ENCODE measurements around the gene B3GLCT. TPM values are rescaled to one million over a fixed set of nuclear protein-coding genes. Genes with fewer than 3 reads are reported as not detected.

Gene B3GLCT
- total and polyA plus RNA-seq, 2 experiments from 2014 or later = 2.2 to 4.4 TPM

DNA sequence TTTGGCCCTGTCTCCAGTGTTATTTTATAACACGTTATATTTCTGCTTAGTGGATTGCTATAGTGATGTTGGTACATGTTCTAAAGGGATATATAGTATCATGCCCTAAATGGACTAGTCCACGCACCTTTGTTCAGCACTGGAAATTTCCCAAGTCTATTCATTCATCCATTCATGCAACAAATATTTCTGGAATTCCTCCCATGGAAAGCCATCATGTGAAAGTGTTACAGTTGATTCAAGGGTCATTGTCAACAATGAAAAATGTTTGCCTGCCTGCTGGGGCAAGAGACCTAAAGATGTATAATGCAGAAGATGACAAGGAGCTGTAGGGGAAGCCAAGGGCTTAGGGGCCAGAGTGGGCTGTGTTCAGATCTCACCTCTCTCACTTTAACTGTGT lies 27.2 kb upstream of the B3GLCT start:
- no peak for TF ChIP-seq EZH2 (IDR thresholded peaks at IDR 0.05; ENCODE audit: low read depth, unreplicated experiment)
- TF ChIP-seq JUNB (IDR thresholded peaks at IDR 0.05; ENCODE audit: unreplicated experiment) = no peak
- no peak for TF ChIP-seq ZNF114 (CRISPR knock-in tag; IDR thresholded peaks at IDR 0.05)
- no peak for TF ChIP-seq ZNF331 (CRISPR knock-in tag; IDR thresholded peaks at IDR 0.05; ENCODE audit: low read depth)
- Mint-ChIP-seq H3K9me3 (peaks cover 3% of the 10 kb centered on the region; the same call in 1 of the 3 replicates), H3K36me3 (ENCODE audit: low read depth) (no peaks in the 10 kb centered on the region; the same call in 2 of the 3 replicates), H3K27ac (no peak overlapping the region), H3K4me1 (peaks cover 17% of the 10 kb centered on the region), H3K27me3 (ENCODE audit: insufficient read depth, low read depth, poor library complexity) (no peaks in the 10 kb centered on the region), H3K4me3 (no peak overlapping the region)
- ATAC-seq (no peak), DNase-seq (ENCODE audit: low spot score) (no peak)
- Histone ChIP-seq H3K4me1 (ENCODE audit: insufficient read depth) (no peaks in the 10 kb centered on the region), H3K4me2 (no peak overlapping the region), H3K27ac (ENCODE audit: low read depth) (no peak overlapping the region), H4K20me1 (replicated peaks; ENCODE audit: insufficient read depth) (no peaks in the 10 kb centered on the region), H3K36me3 (ENCODE audit: insufficient read depth) (no peaks in the 10 kb centered on the region), H3K79me2 (replicated peaks; ENCODE audit: insufficient read depth) (no peaks in the 10 kb centered on the region), H2AFZ (no peak overlapping the region), H3F3A (replicated peaks; ENCODE audit: low read depth) (no peaks in the 10 kb centered on the region), H3K9me2 (ENCODE audit: insufficient read depth) (no peaks in the 10 kb centered on the region; the same call in 1 of the 2 replicates), H3K4me3 (no peak overlapping the region), H3K27me3 (ENCODE audit: insufficient read depth) (no peaks in the 10 kb centered on the region)

DNA sequence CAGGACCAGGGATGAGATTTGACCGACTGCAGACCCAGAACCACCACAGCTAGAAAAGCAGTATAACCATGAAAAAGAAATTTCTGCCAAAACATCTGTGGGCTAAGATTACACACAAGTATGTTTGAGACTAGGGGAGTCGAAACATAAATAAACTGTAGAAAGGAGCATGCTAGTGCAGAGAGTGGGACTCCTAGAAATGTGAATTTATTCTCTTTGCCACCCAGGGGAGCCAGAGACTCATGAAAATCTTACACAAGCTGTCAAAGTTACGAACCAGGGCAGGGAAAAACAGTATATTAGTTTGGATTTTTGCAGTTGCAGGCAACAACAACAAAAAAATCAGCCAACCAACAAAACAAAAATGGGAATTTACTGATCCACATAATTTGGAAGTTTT lies 25.8 kb upstream of the B3GLCT start:
- no peak for ATAC-seq
- H3K36me3 Mint-ChIP-seq (ENCODE audit: low read depth) = no peaks in the 10 kb centered on the region; the same call in 2 of the 3 replicates
- TF ChIP-seq CREB1 (CRISPR knock-in tag; IDR thresholded peaks at IDR 0.05; ENCODE audit: low read depth) = no peak
- TF ChIP-seq, protein P1, sequence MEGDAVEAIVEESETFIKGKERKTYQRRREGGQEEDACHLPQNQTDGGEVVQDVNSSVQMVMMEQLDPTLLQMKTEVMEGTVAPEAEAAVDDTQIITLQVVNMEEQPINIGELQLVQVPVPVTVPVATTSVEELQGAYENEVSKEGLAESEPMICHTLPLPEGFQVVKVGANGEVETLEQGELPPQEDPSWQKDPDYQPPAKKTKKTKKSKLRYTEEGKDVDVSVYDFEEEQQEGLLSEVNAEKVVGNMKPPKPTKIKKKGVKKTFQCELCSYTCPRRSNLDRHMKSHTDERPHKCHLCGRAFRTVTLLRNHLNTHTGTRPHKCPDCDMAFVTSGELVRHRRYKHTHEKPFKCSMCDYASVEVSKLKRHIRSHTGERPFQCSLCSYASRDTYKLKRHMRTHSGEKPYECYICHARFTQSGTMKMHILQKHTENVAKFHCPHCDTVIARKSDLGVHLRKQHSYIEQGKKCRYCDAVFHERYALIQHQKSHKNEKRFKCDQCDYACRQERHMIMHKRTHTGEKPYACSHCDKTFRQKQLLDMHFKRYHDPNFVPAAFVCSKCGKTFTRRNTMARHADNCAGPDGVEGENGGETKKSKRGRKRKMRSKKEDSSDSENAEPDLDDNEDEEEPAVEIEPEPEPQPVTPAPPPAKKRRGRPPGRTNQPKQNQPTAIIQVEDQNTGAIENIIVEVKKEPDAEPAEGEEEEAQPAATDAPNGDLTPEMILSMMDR (conservative IDR thresholded peaks at IDR 0.05; ENCODE audit: low read depth in 2 of 2) = peak in 1 of 2 experiments; percentile 20; a peak in 1 of 4 replicates
- no peak for TF ChIP-seq EZH2 (IDR thresholded peaks at IDR 0.05; ENCODE audit: low read depth, unreplicated experiment)
- TF ChIP-seq NANOG (IDR thresholded peaks at IDR 0.05; ENCODE audit: borderline replicate concordance) = no peak
- TF ChIP-seq STAT1 (IDR thresholded peaks at IDR 0.05; ENCODE audit: unreplicated experiment) = no peak
- Histone ChIP-seq H3K4me3 (no peak overlapping the region), H2AFZ (peak overlapping the region; percentile 59; the same call in 1 of the 2 replicates), H3K27ac (ENCODE audit: low read depth) (no peak overlapping the region), H3K79me2 (replicated peaks; ENCODE audit: insufficient read depth) (no peaks in the 10 kb centered on the region), H3F3A (replicated peaks; ENCODE audit: low read depth) (no peaks in the 10 kb centered on the region), H3K9me2 (ENCODE audit: insufficient read depth) (no peaks in the 10 kb centered on the region; the same call in 1 of the 2 replicates), H3K4me2 (no peak overlapping the region), H3K36me3 (ENCODE audit: insufficient read depth) (no peaks in the 10 kb centered on the region), H4K20me1 (replicated peaks; ENCODE audit: insufficient read depth) (no peaks in the 10 kb centered on the region), H3K4me1 (ENCODE audit: insufficient read depth) (no peaks in the 10 kb centered on the region), H3K27me3 (ENCODE audit: insufficient read depth) (no peaks in the 10 kb centered on the region)
- H3K4me3 Mint-ChIP-seq = no peak overlapping the region
- H3K27me3 Mint-ChIP-seq (ENCODE audit: insufficient read depth, low read depth, poor library complexity) = peaks cover 2% of the 10 kb centered on the region
- no peak overlapping the region for H3K27ac Mint-ChIP-seq
- no peak for DNase-seq (ENCODE audit: low spot score)
- H3K9me3 Mint-ChIP-seq = peaks cover 8% of the 10 kb centered on the region; the same call in 1 of the 3 replicates
- peaks cover 17% of the 10 kb centered on the region for H3K4me1 Mint-ChIP-seq
